ENCODE results near the gene SLC6A3.

The SLC6A3 gene

DNA sequence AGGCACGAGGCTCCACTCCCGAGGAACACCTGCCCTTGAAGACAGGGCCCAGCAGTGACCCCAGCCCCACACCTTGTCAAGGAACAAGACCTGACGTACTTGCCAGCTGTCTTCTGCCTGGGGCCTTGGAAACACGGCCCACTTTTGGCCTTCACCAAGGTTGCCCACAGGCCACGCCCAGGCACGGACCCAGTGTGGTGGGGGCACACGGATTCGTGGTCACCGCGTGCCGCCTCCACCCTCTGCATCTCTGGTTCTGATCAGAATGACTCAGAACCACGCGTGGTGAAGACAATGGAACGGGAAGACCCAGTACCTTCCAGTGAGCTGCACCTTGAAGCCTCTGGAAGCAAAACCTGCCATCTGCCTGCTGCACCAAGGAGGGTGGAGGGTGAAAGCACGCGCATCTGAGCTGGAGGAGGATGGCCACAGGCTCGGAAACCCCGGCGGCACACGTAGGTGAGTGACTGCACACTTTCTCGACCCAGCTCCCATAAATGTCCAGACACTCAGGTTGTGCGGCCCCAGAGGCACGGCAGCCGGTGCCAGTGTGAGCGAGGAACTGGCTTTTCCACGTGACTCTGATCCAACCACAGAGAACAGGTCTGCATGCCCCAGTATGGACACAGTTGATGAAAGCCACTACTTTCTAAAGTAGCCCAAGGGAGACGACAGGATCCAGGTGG is 42.0 kb upstream of the SLC6A3 start:
- TF ChIP-seq ZNF274 (IDR thresholded peaks at IDR 0.05; ENCODE audit: low read depth, low read length) (no peak), YY1 (IDR thresholded peaks at IDR 0.05; ENCODE audit: insufficient read depth, insufficient read length) (no peak), SUZ12 (IDR thresholded peaks at IDR 0.05; ENCODE audit: extremely low read depth, insufficient read depth, insufficient read length) (no peak)
- H3K4me1 ChIP-seq (ENCODE audit: insufficient read depth, insufficient read length) = no peaks in the 10 kb centered on the region
- no peak overlapping the region for H3K4me3 ChIP-seq (ENCODE audit: insufficient read length, low read depth)
- H3K9ac ChIP-seq (ENCODE audit: insufficient read length, low read depth) = no peak overlapping the region
- DNase-seq (ENCODE audit: low read depth, low spot score) = no peak
- H3K36me3 ChIP-seq (ENCODE audit: insufficient read depth, insufficient read length, low read length) = peaks cover 87% of the 10 kb centered on the region
- H3K27me3 ChIP-seq (ENCODE audit: insufficient read depth, insufficient read length) = no peaks in the 10 kb centered on the region
- H3K9me3 ChIP-seq (ENCODE audit: insufficient read depth, low read length) = no peaks in the 10 kb centered on the region

DNA sequence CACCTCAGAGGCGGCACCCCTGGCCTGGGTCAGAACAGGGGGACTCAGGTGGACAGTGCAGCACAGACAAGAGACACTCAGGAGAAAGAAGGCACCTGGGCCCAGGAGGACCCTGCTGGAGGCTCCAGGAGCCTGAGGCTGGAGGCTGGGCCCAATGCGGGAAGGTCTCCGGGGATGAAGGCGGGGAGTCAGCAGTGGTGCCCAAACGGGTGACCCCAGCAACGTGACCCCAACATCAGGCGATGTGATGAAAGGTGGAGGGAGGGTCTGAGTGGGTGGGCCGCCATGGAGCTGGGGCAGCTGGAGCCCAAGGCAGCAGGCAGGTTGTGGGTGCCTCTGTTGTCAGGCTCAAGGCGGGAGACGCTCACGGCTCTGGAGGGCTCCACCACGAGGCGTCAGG is 41.0 kb upstream of the SLC6A3 start:
- TF ChIP-seq YY1 (IDR thresholded peaks at IDR 0.05; ENCODE audit: insufficient read depth, insufficient read length) = no peak
- TF ChIP-seq ZNF274 (IDR thresholded peaks at IDR 0.05; ENCODE audit: low read depth, low read length) = no peak
- no peak for TF ChIP-seq SUZ12 (IDR thresholded peaks at IDR 0.05; ENCODE audit: extremely low read depth, insufficient read depth, insufficient read length)
- H3K4me3 ChIP-seq (ENCODE audit: insufficient read length, low read depth) = no peak overlapping the region
- no peaks in the 10 kb centered on the region for H3K4me1 ChIP-seq (ENCODE audit: insufficient read depth, insufficient read length)
- no peak overlapping the region for H3K9ac ChIP-seq (ENCODE audit: insufficient read length, low read depth)
- no peaks in the 10 kb centered on the region for H3K9me3 ChIP-seq (ENCODE audit: insufficient read depth, low read length)
- H3K27me3 ChIP-seq (ENCODE audit: insufficient read depth, insufficient read length) = no peaks in the 10 kb centered on the region
- DNase-seq (ENCODE audit: low read depth, low spot score) = no peak
- peaks cover 86% of the 10 kb centered on the region for H3K36me3 ChIP-seq (ENCODE audit: insufficient read depth, insufficient read length, low read length)

DNA sequence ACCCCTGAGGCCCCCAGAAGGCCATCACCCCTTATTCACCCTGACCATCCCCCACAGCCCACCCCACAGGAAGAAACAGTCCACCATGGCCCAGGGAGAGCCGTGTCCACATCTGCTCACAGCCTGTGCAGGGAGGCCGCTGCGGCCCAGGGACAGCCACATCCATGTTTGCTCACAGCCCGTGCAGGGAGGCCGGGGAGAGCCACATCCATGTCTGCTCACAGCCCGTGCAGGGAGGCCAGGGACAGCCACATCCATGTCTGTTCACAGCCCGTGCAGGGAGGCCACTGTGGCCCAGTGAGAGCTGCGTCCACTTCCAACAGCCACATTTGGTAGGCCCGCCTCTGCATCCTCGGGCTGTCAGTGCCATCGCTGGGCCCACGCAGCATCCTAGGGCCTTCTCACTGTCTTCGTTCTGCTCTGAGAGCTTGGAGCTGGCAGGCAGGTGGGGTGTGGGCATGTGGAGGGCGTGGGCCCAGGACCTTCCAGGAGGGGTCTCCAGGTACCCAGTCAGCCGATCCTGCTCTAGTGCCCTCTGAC is 40.4 kb upstream of the SLC6A3 start:
- H3K9me3 ChIP-seq (ENCODE audit: insufficient read depth, low read length) = no peaks in the 10 kb centered on the region
- H3K27me3 ChIP-seq (ENCODE audit: insufficient read depth, insufficient read length) = no peaks in the 10 kb centered on the region
- H3K4me1 ChIP-seq (ENCODE audit: insufficient read depth, insufficient read length) = no peaks in the 10 kb centered on the region
- H3K36me3 ChIP-seq (ENCODE audit: insufficient read depth, insufficient read length, low read length) = peaks cover 86% of the 10 kb centered on the region
- H3K9ac ChIP-seq (ENCODE audit: insufficient read length, low read depth) = no peak overlapping the region
- H3K4me3 ChIP-seq (ENCODE audit: insufficient read length, low read depth) = no peak overlapping the region
- DNase-seq (ENCODE audit: low read depth, low spot score) = no peak
- no peak for TF ChIP-seq YY1 (IDR thresholded peaks at IDR 0.05; ENCODE audit: insufficient read depth, insufficient read length)
- no peak for TF ChIP-seq SUZ12 (IDR thresholded peaks at IDR 0.05; ENCODE audit: extremely low read depth, insufficient read depth, insufficient read length)
- no peak for TF ChIP-seq ZNF274 (IDR thresholded peaks at IDR 0.05; ENCODE audit: low read depth, low read length)

DNA sequence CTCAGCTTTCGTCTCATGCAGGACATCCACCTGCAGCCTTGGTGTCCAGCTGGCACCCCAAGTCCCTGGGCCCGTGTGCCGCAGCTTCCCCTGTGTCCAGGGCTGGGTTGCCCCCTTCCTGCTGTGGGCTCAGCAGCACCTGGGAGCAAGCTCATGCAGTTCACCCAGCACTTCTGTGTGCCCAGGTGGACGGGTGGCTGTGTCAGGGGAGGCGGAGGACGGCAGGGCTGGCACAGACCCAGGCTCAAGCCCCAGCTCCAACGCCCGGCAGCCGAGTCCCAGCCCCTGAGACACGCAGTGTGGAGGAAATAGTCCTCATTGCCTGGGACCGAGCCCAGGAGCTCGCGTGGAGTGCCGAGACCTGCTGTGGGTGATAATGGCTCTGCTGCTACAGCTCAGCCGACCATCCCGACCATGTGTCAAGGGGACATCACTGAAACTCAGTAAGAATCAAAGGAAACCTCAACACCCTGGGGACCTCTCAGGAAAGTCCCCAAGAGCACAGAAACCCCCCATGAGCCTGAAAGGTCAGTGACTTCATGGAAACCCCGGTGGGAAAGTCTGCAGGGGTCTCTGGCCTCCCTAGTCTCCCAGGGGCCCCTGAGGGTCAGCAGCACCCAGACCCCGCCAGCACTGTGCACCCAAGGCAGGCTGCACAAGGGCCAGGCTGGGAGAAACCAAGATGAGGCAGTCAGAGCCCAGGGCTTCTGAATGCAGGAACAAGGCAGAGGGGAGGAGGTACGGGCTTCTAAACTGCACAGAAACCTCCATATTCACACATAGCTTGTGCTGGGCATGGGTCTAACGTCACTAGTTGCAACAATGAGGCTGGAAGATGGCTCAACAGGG is 39.7 kb upstream of the SLC6A3 start:
- no peak for TF ChIP-seq YY1 (IDR thresholded peaks at IDR 0.05; ENCODE audit: insufficient read depth, insufficient read length)
- TF ChIP-seq ZNF274 (IDR thresholded peaks at IDR 0.05; ENCODE audit: low read depth, low read length) = no peak
- TF ChIP-seq SUZ12 (IDR thresholded peaks at IDR 0.05; ENCODE audit: extremely low read depth, insufficient read depth, insufficient read length) = no peak
- DNase-seq (ENCODE audit: low read depth, low spot score) = no peak
- H3K4me1 ChIP-seq (ENCODE audit: insufficient read depth, insufficient read length) = no peaks in the 10 kb centered on the region
- no peak overlapping the region for H3K9ac ChIP-seq (ENCODE audit: insufficient read length, low read depth)
- peaks cover 85% of the 10 kb centered on the region for H3K36me3 ChIP-seq (ENCODE audit: insufficient read depth, insufficient read length, low read length)
- H3K27me3 ChIP-seq (ENCODE audit: insufficient read depth, insufficient read length) = no peaks in the 10 kb centered on the region
- H3K9me3 ChIP-seq (ENCODE audit: insufficient read depth, low read length) = no peaks in the 10 kb centered on the region
- no peak overlapping the region for H3K4me3 ChIP-seq (ENCODE audit: insufficient read length, low read depth)

DNA sequence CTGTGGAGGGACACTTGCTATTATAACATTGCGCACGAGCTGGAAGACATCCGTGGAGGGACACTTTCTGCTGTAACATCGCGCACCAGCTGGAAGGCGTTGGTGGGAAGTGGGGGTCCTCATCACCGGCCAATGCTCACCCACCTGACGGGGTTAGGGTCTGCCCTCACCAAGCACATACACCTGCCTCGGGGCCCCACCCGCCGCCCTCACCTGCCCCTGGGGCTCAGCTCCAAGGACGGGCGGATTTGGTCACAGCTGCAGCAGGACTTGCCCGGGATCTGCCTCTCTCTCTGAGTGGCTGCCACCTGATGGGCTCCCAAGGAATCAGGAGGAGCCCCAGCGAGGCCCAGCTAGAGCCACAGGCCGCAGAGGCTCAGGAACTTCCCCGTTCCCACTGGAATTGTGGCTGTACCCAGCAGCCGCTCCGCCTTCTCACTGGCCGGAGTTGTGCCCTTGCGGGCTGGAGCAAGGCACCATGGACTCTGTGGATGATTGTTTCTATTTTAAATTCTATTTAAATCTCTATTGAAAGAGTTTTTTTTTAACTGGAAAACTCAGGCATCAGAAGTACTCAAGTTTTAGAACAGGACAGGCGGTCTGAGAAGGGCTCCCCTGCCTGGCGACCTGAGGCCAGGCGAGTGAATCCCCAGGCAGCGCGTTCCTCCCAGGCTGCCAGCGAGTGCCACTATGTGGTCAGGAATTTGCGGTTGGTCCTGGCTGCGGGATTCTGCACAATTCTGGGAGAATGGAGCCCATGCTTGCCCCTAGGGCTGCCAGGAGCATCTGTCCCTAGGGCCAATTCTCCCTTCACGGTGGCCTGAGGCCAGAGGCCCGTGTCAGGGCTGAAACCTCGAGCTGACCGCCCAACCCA is 38.9 kb upstream of the SLC6A3 start:
- H3K36me3 ChIP-seq (ENCODE audit: insufficient read depth, insufficient read length, low read length) = peaks cover 81% of the 10 kb centered on the region
- H3K4me3 ChIP-seq (ENCODE audit: insufficient read length, low read depth) = no peak overlapping the region
- H3K9ac ChIP-seq (ENCODE audit: insufficient read length, low read depth) = no peak overlapping the region
- no peaks in the 10 kb centered on the region for H3K9me3 ChIP-seq (ENCODE audit: insufficient read depth, low read length)
- no peak for TF ChIP-seq ZNF274 (IDR thresholded peaks at IDR 0.05; ENCODE audit: low read depth, low read length)
- no peak for TF ChIP-seq SUZ12 (IDR thresholded peaks at IDR 0.05; ENCODE audit: extremely low read depth, insufficient read depth, insufficient read length)
- TF ChIP-seq YY1 (IDR thresholded peaks at IDR 0.05; ENCODE audit: insufficient read depth, insufficient read length) = no peak
- no peak for DNase-seq (ENCODE audit: low read depth, low spot score)
- H3K4me1 ChIP-seq (ENCODE audit: insufficient read depth, insufficient read length) = no peaks in the 10 kb centered on the region
- H3K27me3 ChIP-seq (ENCODE audit: insufficient read depth, insufficient read length) = no peaks in the 10 kb centered on the region

DNA sequence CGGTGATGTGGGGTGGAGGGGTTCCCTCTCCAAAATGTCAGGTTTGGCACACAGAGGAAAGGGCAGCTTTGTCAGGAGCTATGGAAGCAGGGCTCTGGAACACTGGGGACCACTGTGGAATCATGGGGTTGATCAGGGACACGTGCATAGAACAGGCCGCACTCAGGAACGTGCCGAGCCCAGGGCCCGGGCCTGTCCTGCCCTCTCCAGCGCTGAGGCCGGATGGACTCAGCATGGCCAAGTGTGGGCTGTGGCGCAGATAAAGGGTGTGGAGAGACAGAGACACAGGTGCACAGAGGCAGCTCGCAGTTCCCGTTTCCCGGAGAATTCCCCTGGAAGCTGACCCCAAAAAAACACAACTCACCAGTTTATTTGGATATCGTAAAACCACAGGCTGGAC is 37.8 kb upstream of the SLC6A3 start:
- Histone ChIP-seq H3K9me3 (ENCODE audit: insufficient read depth, low read length) (no peaks in the 10 kb centered on the region), H3K9ac (ENCODE audit: insufficient read length, low read depth) (no peak overlapping the region), H3K36me3 (ENCODE audit: insufficient read depth, insufficient read length, low read length) (peaks cover 81% of the 10 kb centered on the region), H3K4me3 (ENCODE audit: insufficient read length, low read depth) (no peak overlapping the region), H3K4me1 (ENCODE audit: insufficient read depth, insufficient read length) (no peaks in the 10 kb centered on the region), H3K27me3 (ENCODE audit: insufficient read depth, insufficient read length) (no peaks in the 10 kb centered on the region)
- TF ChIP-seq ZNF274 (IDR thresholded peaks at IDR 0.05; ENCODE audit: low read depth, low read length) (no peak), YY1 (IDR thresholded peaks at IDR 0.05; ENCODE audit: insufficient read depth, insufficient read length) (no peak)
- no peak for DNase-seq (ENCODE audit: low read depth, low spot score)
